SU-DHL-6 (cell line): Measurements from ENCODE around the gene RAP1GAP2.

Experiments
- H2AFZ ChIP-seq: fragments of 200-600 bp; sonication (generic); 2 replicates; pipeline ENCODE4 v1.6.1; 2014; ENCODE audit warnings: low read depth, mild to moderate bottlenecking, moderate library complexity, mixed read lengths, antibody characterized with exemption, low read length; ENCODE audit not compliant: severe bottlenecking
- H3F3A ChIP-seq: fragments of 200-600 bp; shearing (Covaris generic); 2 replicates; pipeline ENCODE4 v1.6.0; 2016; ENCODE audit warnings: antibody characterized with exemption, mild to moderate bottlenecking; ENCODE audit not compliant: insufficient read depth
- H3K27ac ChIP-seq: fragments of 200-600 bp; sonication (generic); 2 replicates; pipeline ENCODE4 v1.5.1; 2016; ENCODE audit warnings: low read depth, mild to moderate bottlenecking, low read length, moderate library complexity, mixed read lengths
- H3K27me3 ChIP-seq: fragments of 200-600 bp; sonication (generic), shearing (Covaris generic); 2 replicates; pipeline ENCODE4 v1.6.0; 2014; ENCODE audit warnings: mild to moderate bottlenecking, low read length
- H3K36me3 ChIP-seq: fragments of 200-600 bp; sonication (generic); 2 replicates; pipeline ENCODE4 v1.6.1; 2014; ENCODE audit warnings: mild to moderate bottlenecking, low read length, mixed read lengths
- H3K4me2 ChIP-seq: fragments of 300-600, 200-600 bp; shearing (Covaris generic), sonication (generic); 2 replicates; pipeline ENCODE4 v1.6.0; 2014; ENCODE audit warnings: low read length, low read depth, mild to moderate bottlenecking; ENCODE audit not compliant: poor library complexity, severe bottlenecking
- H3K4me3 ChIP-seq: fragments of 200-600 bp; sonication (generic); 2 replicates; pipeline ENCODE4 v1.5.1; 2014; ENCODE audit warnings: antibody characterized with exemption, low read length, mild to moderate bottlenecking, mixed read lengths; ENCODE audit not compliant: insufficient read depth, poor library complexity, severe bottlenecking
- H3K79me2 ChIP-seq: fragments of 200-600 bp; sonication (generic); 2 replicates; pipeline ENCODE4 v1.6.1; 2014; ENCODE audit warnings: mild to moderate bottlenecking, low read length, moderate library complexity; ENCODE audit not compliant: insufficient read depth
- H3K9ac ChIP-seq: fragments of 200-600 bp; sonication (generic); 2 replicates; pipeline ENCODE4 v1.7.0; 2014; ENCODE audit warnings: mild to moderate bottlenecking, low read length
- H3K9me2 ChIP-seq: fragments of 200-600 bp; sonication (generic); replicated peaks from 2 replicates; pipeline ENCODE4 v1.6.1; 2014; ENCODE audit warnings: low read length; ENCODE audit not compliant: insufficient read depth
- H3K9me3 ChIP-seq: fragments of 200-600 bp; sonication (generic); 2 replicates; pipeline ENCODE4 v1.6.1; 2014; ENCODE audit warnings: low read length, mixed read lengths; ENCODE audit not compliant: insufficient read depth
- H4K20me1 ChIP-seq: fragments of 200-600 bp; sonication (generic); 2 replicates; pipeline ENCODE4 v1.6.1; 2014; ENCODE audit warnings: low read depth, mild to moderate bottlenecking, antibody characterized with exemption, low read length, moderate library complexity, mixed read lengths
- CTCF ChIP-seq: fragments of 200-600 bp; sonication (generic); IDR thresholded peaks from one replicate; pipeline ENCODE4 v1.5.1; 2017; ENCODE audit warnings: antibody characterized with exemption, mild to moderate bottlenecking, low read length, moderate library complexity; ENCODE audit not compliant: insufficient read depth, poor library complexity, severe bottlenecking
- EZH2phosphoT487 ChIP-seq: fragments of 200-600 bp; sonication (generic), shearing (Covaris generic); conservative IDR thresholded peaks from 2 replicates; pipeline ENCODE4 v1.6.1; 2018; ENCODE audit warnings: mild to moderate bottlenecking, antibody characterized with exemption, low read length, moderate library complexity, mixed read lengths

Gene RAP1GAP2

GRCh38 chr17:2981325-2981724 is 185.1 kb downstream of the RAP1GAP2 start:
- H3K4me3 ChIP-seq = no peak overlapping the region
- H3K9me2 ChIP-seq = no peaks in the 10 kb centered on the region
- H2AFZ ChIP-seq = no peak overlapping the region
- H3K27me3 ChIP-seq = no peaks in the 10 kb centered on the region
- no peaks in the 10 kb centered on the region for H3K36me3 ChIP-seq
- no peak for TF ChIP-seq EZH2phosphoT487
- TF ChIP-seq CTCF = no peak
- no peaks in the 10 kb centered on the region for H3K9me3 ChIP-seq
- H3K4me2 ChIP-seq = no peak overlapping the region
- no peak overlapping the region for H3K27ac ChIP-seq
- H3K9ac ChIP-seq = no peak overlapping the region
- no peaks in the 10 kb centered on the region for H4K20me1 ChIP-seq
- no peaks in the 10 kb centered on the region for H3F3A ChIP-seq
- H3K79me2 ChIP-seq = no peaks in the 10 kb centered on the region

- Histone ChIP-seq H3K79me2 (no peaks in the 10 kb centered on the region), H3K4me2 (no peak overlapping the region), H3K36me3 (no peaks in the 10 kb centered on the region), H3K27ac (no peak overlapping the region), H3K9me3 (no peaks in the 10 kb centered on the region), H4K20me1 (no peaks in the 10 kb centered on the region), H3K9me2 (no peaks in the 10 kb centered on the region), H3K27me3 (no peaks in the 10 kb centered on the region), H3K4me3 (no peak overlapping the region), H2AFZ (no peak overlapping the region), H3F3A (no peaks in the 10 kb centered on the region), H3K9ac (no peak overlapping the region)
- TF ChIP-seq CTCF = no peak
- no peak for TF ChIP-seq EZH2phosphoT487
Measured at GRCh38 chr17:2982854-2983253, 186.6 kb downstream of the RAP1GAP2 start.

GRCh38 chr17:2983255-2983654 is 187.0 kb downstream of the RAP1GAP2 start:
- Histone ChIP-seq H3K27ac (no peak overlapping the region), H3K36me3 (no peaks in the 10 kb centered on the region), H3K9me3 (no peaks in the 10 kb centered on the region), H3K9ac (no peak overlapping the region), H4K20me1 (no peaks in the 10 kb centered on the region), H3K4me3 (no peak overlapping the region), H3K9me2 (no peaks in the 10 kb centered on the region), H3K27me3 (no peaks in the 10 kb centered on the region), H3K79me2 (no peaks in the 10 kb centered on the region), H2AFZ (no peak overlapping the region), H3F3A (no peaks in the 10 kb centered on the region), H3K4me2 (no peak overlapping the region)
- TF ChIP-seq CTCF (no peak), EZH2phosphoT487 (no peak)
